Mammary epithelial cell (primary cell): ENCODE measurements around the gene FOXD2.

Source experiments
- EZH2 ChIP-seq: IDR thresholded peaks from 2 replicates; pipeline ENCODE4 v1.6.1; 2012; ENCODE audit warnings: low read length, inconsistent platforms, borderline replicate concordance
- TF ChIP-seq, protein P1 (sequence below), 2 donors: IDR thresholded peaks in 1 of 2; conservative IDR thresholded peaks in 1 of 2; 2 replicates each; pipeline ENCODE4 v1.5.1; 2011 to 2012; ENCODE audit warnings: inconsistent platforms in 2 of 2, low read length in 2 of 2, mild to moderate bottlenecking in 2 of 2, control low read depth in 1 of 2, low read depth in 1 of 2; ENCODE audit not compliant: insufficient read depth in 1 of 2; ENCODE audit errors: extremely low read depth in 1 of 2

DNA sequence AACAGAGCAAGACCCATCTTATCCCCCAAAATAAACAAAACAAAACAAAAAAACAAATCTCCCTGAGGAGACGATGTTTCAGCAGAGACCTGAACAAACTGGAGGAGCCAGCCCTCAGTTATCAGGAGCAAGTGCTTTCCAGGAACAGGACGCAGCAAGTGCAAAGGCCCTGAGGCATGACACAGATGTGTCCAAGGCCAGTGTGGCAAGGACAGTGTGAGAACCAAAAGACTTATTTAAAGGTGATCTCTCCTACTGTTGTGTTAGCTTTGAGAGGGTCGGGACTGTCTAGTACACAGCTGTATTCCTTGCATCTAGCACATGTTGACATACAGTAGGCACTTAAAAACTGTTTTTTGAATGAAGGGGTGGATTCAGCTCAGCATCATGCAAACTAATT lies 48.0 kb downstream of the FOXD2 start:
- TF ChIP-seq, protein P1, sequence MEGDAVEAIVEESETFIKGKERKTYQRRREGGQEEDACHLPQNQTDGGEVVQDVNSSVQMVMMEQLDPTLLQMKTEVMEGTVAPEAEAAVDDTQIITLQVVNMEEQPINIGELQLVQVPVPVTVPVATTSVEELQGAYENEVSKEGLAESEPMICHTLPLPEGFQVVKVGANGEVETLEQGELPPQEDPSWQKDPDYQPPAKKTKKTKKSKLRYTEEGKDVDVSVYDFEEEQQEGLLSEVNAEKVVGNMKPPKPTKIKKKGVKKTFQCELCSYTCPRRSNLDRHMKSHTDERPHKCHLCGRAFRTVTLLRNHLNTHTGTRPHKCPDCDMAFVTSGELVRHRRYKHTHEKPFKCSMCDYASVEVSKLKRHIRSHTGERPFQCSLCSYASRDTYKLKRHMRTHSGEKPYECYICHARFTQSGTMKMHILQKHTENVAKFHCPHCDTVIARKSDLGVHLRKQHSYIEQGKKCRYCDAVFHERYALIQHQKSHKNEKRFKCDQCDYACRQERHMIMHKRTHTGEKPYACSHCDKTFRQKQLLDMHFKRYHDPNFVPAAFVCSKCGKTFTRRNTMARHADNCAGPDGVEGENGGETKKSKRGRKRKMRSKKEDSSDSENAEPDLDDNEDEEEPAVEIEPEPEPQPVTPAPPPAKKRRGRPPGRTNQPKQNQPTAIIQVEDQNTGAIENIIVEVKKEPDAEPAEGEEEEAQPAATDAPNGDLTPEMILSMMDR (conservative IDR thresholded peaks at IDR 0.05 in 1 of 2, IDR thresholded peaks at IDR 0.05 in 1 of 2; ENCODE audit: extremely low read depth in 1 of 2, insufficient read depth in 1 of 2, low read depth in 1 of 2, low read length in 2 of 2), result no peak
- TF ChIP-seq EZH2, result no peak
